Stomach (tissue), 4 donors: ENCODE measurements around the gene PRDX4.

Experiments
- EP300 ChIP-seq: sonication (generic); formaldehyde crosslinking; IDR thresholded peaks from one replicate; pipeline ENCODE4 v1.6.1; 2017; ENCODE audit warnings: antibody characterized with exemption
- POLR2A ChIP-seq, 4 donors: fragments of 450-650 bp; IDR thresholded peaks; one replicate each; pipeline ENCODE4 v1.6.1; 2016; ENCODE audit warnings: antibody characterized with exemption in 4 of 4, control low read depth in 2 of 4, mild to moderate bottlenecking in 1 of 4, moderate library complexity in 1 of 4
- POLR2AphosphoS5 ChIP-seq, 3 donors: sonication (generic); formaldehyde crosslinking; IDR thresholded peaks; one replicate each; pipeline ENCODE4 v1.6.1; 2016; ENCODE audit warnings: antibody characterized with exemption in 3 of 3
- TF ChIP-seq, protein P1 (sequence below), 7 experiments: fragments of 450-650 bp in 4 of 7; fragments of 200-600 bp in 3 of 7; sonication (generic) in 3 of 7; IDR thresholded peaks; one replicate each; pipeline ENCODE4 v1.5.1; 2016 to 2019; ENCODE audit warnings: antibody characterized with exemption in 7 of 7, control low read depth in 2 of 7, mild to moderate bottlenecking in 1 of 7

DNA sequence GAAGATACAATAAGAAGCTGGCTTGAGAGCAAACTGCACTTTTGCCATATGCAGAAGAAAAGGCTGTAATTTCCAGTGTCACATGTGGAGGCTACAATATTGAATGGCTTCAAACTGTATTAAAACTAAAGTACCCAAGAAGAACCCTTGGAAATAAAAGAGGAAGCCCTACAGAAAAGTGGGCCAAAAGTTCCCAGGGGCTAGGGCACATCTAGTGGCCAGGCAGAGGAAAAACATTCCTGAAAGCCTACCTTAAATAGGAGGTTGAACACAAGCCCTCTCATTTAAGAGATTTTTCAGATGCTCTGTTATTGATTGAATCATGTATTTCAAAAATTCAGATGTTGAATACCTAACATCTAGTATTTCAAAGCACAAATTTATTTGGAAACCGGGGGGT, 40.6 kb upstream of the PRDX4 start:
- TF ChIP-seq, protein P1, sequence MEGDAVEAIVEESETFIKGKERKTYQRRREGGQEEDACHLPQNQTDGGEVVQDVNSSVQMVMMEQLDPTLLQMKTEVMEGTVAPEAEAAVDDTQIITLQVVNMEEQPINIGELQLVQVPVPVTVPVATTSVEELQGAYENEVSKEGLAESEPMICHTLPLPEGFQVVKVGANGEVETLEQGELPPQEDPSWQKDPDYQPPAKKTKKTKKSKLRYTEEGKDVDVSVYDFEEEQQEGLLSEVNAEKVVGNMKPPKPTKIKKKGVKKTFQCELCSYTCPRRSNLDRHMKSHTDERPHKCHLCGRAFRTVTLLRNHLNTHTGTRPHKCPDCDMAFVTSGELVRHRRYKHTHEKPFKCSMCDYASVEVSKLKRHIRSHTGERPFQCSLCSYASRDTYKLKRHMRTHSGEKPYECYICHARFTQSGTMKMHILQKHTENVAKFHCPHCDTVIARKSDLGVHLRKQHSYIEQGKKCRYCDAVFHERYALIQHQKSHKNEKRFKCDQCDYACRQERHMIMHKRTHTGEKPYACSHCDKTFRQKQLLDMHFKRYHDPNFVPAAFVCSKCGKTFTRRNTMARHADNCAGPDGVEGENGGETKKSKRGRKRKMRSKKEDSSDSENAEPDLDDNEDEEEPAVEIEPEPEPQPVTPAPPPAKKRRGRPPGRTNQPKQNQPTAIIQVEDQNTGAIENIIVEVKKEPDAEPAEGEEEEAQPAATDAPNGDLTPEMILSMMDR (IDR thresholded peaks at IDR 0.05) = no peak
- TF ChIP-seq EP300 (no peak), POLR2A (IDR thresholded peaks at IDR 0.05) (no peak), POLR2AphosphoS5 (IDR thresholded peaks at IDR 0.05) (no peak)
